Left renal pelvis (tissue), 4 donors: ENCODE measurements around the gene ACAP3. TPM values are rescaled to one million over a fixed set of nuclear protein-coding genes. Genes with fewer than 3 reads are reported as not detected.

ENCODE experiments used
- DNase-seq, 4 donors: peaks; one replicate each; pipeline ENCODE4 v3.0.0-alpha.2; 2013; ENCODE audit warnings: low read depth in 4 of 4, low spot score in 3 of 4
- polyA plus RNA-seq, 4 donors: library from polyadenylated mRNA; unstranded; fragments of 120-200 nt; gene quantifications; one replicate each; pipeline ENCODE4 v1.2.1, GENCODE V29; 2013; ENCODE audit not compliant: insufficient read length in 4 of 4

ACAP3 gene
- polyA plus RNA-seq, 4 donors: 18.3 to 44.1 (median 34.0) TPM

DNA sequence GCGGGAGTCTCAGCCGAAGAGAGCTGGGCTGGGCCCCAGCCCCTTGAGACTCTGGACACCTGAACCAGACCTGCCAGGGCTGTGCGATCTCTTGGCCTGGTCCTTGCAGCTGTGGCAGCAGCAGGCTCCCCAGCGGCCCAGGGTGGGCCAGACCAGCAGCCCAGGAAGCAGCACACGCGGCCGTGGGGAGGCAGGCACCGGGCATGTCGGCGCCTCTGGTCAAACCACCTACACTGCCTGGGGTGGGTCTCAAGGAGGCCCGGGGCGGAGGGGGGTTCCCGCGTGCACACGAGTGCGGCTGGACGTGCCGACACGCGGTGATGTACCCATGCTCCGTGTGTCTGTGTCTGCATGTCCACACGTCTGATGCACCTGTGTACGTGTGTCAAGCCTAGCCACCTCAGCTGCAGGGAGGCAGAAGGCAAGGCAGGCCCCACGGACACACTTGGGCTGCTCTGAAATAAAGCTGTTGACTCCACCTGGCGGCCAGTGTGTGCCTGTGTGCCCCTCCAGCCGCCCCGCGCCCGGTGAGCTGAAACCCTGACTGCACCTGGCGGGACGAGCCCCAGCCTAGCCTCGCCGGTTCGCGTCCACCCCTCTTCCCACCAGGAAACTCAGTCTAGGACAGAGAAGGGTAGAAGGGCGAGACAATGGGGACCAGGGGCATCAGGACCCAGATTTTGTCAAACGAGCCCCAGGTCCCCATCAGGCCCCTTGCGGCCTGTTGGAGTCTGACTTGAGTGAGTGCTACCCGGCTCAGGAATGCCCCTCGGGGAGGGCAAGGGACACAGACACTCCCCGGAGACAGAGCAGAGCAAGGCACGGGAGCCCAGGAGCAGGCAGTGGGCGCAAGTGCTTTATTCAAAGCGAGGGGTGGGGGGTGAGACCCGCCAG lies 15.9 kb downstream of the ACAP3 start:
- peak in 2 of 4 donors; percentile 55 to 62 for DNase-seq

GRCh38 chr1:1291023-1291528 lies 16.7 kb downstream of the ACAP3 start:
- no peak for DNase-seq

- no peak for DNase-seq
Observed at GRCh38 chr1:1290238-1290731, 17.4 kb downstream of the ACAP3 start.

DNA sequence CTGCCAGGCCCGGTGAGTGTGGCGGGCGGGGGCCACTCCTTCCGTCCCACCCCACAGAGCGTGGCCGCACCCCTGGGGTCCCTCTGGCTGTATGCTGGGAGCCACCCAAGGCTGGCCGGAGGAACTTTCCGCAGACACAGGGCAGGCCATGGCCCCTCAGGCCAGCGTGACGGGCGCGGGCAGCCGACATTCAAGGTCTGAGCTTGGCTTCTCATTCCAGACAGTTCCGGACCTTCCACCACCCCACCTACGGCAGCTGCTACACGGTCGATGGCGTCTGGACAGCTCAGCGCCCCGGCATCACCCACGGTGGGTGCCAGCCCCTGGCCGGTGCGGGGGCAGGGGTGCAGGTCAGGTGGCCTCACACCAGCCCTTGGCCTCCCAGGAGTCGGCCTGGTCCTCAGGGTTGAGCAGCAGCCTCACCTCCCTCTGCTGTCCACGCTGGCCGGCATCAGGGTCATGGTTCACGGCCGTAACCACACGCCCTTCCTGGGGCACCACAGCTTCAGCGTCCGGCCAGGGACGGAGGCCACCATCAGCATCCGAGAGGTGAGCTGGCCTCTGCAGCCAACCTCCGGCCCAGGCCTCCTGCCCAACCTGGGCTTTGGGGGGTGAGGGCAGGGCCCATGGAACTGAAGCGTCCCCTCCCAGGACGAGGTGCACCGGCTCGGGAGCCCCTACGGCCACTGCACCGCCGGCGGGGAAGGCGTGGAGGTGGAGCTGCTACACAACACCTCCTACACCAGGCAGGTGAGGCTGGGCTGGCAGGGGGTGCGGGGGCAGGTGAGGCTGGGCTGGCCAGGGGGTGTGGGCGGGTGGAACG lies 20.2 kb downstream of the ACAP3 start:
- no peak for DNase-seq

- DNase-seq: no peak
Observed at GRCh38 chr1:1286313-1287261, 21.1 kb downstream of the ACAP3 start.

GRCh38 chr1:1285611-1286311 lies 22.0 kb downstream of the ACAP3 start:
- no peak for DNase-seq

GRCh38 chr1:1285102-1285571 lies 22.6 kb downstream of the ACAP3 start:
- DNase-seq: no peak

GRCh38 chr1:1284221-1285101 lies 23.3 kb downstream of the ACAP3 start:
- DNase-seq: no peak

GRCh38 chr1:1283821-1284220 lies 23.9 kb downstream of the ACAP3 start:
- DNase-seq: no peak

DNA sequence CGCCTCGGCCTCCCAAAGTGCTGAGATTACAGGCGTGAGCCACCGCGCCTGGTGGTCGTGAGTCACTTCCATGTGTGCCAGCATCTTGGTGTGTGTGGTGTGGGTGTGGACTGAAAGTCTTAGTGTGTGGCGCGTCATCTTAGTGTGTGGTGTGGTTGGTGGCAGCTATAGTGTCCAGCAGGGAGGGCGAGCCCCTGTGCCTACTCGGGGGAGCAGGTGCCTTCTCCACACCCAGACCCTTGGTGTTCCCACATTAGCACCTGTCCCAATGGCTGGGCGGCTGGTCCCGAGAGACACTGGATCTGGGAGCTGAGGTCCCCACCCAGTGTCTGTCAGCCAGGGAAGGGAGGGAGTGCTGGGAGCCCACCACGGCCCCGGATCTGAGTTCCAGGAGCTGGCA lies 24.7 kb downstream of the ACAP3 start:
- no peak for DNase-seq

DNA sequence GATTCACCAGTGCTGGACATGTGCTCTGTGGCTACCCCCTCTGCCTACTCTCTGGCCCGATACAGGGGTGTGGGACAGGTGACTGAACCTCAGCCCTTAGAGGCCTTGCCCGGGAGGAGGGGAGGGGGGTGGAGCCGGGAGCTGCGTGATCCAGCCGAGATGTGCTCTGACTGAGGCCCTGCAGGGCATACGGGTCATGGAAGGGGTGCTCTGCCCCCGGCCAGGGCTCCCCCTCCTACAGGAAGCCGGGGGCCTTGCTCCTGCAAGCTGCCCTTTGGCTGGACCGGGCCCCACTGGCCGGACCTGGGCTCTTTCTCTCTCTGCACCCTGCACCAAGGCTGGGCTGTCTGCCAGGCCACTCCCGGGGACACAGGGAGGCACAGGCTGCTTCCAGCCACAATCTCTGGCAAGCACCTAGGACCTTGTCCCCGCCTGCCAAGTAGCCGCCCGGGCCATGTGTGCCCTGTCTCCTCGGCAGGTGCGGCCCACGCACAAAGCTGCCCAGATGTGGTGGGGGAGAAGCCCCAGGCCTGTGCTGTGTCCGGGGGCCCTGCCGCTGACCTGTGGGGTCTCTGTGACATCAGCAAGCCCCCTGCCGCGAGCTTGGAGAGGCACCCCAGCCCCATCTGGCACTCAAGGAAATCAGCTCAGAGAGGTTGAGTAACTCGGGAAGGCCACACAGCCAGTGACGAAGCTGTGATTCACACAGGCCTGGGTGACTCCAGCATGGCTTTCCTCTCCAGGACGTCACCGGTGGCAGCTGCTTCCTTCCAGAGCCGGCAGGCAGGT lies 26.0 kb downstream of the ACAP3 start:
- no peak for DNase-seq

- no peak for DNase-seq
Observed at GRCh38 chr1:1280782-1281481, 26.8 kb downstream of the ACAP3 start.

DNA sequence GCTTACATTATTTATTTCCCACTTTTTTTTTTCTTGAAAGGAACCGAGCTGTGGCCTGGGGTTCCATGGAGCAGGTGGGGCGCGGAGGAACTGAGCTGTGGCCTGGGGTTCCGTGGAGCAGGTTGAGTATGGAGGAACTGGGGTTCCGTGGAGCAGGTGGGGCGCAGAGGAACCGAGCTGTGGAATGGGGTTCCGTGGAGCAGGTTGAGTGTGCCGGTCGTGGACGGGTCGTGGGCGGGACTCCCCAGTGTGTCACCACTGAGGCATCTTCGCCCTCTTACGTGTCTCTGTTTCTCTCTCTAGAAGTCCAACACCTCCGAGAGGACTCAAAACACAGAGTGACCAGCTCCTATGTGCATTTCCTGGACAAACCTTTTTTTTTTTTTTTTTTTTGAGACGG lies 28.7 kb downstream of the ACAP3 start:
- DNase-seq: no peak

DNA sequence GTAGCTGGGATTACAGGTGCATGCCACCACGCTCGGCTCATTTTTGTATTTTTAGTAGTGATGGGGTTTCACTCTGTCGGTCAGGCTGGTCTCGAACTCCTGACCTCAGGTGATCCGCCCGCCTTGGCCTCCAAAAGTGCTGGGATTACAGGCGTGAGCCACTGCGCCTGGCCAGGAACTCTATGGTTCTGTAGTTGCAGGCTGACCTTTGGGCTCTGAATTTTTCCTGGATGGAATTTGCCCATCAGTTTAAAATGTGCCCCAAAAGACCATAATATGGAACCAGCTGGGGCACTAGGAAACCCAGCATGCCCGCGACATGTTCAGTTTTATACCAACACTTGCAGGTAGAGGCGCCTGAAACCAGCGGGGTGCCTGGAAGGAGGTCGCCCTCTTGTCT lies 29.1 kb downstream of the ACAP3 start:
- no peak for DNase-seq

DNA sequence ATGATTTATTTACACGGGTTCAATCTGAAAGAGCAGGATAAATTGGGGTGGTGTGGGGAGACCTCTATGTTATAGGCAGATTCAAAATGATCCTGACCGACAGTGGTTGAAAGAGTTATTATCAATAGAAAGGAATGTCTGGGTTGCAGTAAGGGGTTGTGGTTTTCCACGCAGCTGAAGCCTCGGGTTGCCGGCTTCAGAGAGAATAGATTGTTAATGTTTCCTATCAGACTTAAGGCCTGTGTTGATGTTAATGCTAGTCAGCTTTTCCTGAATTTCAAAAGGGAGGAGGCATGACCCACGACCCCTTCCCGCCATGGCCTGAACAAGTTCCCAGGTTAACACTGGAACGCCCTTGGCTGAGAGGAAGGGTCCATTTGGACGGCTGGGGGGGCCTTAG lies 31.9 kb downstream of the ACAP3 start:
- no peak for DNase-seq

DNA sequence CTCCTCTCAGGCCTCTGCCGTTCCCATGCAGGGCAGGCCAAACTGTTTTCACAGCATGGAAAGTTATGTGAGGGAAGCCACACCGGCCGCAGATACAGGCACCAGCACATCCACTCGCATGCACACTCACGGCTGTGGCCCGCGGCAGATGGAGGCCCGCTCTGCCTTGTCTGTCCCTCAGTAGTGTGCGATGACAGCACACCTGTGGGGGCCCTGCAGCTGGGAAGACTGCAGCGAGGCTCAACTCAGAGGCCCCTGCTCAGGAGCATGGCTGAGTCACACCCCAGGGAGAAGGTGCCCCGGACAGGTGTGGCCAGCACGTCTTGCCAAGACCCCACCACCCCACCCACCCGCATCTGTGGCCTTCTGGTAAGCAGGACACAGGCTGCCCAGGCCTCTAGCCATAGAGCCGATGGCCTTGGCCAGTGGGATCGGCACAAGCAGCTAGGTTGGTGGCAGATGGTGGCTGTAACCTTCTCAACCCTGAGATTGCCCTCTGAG lies 32.7 kb downstream of the ACAP3 start:
- DNase-seq: no peak
